B cell (primary cell): ENCODE results near the gene OR3A1.
"Not testable (repeated sequence)": the region's sequence is repeated elsewhere in the genome, so short reads cannot be mapped to it uniquely, and the experiment has no call there.

Experiments
- EZH2 ChIP-seq: IDR thresholded peaks from 2 replicates; pipeline ENCODE4 v1.6.1; 2012; ENCODE audit warnings: borderline replicate concordance, low read depth, mild to moderate bottlenecking, moderate library complexity, low read length; ENCODE audit not compliant: insufficient read depth, poor library complexity, severe bottlenecking
- TF ChIP-seq, protein P1 (sequence below): fragments of 200-600 bp; IDR thresholded peaks from one replicate; pipeline ENCODE4 v1.8.0; 2022; ENCODE audit warnings: antibody characterized with exemption, mild to moderate bottlenecking

GRCh38 chr17:3342782-3343181, 44.6 kb upstream of the OR3A1 start:
- TF ChIP-seq, protein P1, sequence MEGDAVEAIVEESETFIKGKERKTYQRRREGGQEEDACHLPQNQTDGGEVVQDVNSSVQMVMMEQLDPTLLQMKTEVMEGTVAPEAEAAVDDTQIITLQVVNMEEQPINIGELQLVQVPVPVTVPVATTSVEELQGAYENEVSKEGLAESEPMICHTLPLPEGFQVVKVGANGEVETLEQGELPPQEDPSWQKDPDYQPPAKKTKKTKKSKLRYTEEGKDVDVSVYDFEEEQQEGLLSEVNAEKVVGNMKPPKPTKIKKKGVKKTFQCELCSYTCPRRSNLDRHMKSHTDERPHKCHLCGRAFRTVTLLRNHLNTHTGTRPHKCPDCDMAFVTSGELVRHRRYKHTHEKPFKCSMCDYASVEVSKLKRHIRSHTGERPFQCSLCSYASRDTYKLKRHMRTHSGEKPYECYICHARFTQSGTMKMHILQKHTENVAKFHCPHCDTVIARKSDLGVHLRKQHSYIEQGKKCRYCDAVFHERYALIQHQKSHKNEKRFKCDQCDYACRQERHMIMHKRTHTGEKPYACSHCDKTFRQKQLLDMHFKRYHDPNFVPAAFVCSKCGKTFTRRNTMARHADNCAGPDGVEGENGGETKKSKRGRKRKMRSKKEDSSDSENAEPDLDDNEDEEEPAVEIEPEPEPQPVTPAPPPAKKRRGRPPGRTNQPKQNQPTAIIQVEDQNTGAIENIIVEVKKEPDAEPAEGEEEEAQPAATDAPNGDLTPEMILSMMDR: not testable (repeated sequence)
- not testable (repeated sequence) for TF ChIP-seq EZH2
